A673 (cell line): Measurements from ENCODE around the gene PLD4. TPM values are rescaled to one million over a fixed set of nuclear protein-coding genes. Genes with fewer than 3 reads are reported as not detected.

Experiments used
- BruUV-seq: library from RNA; stranded (reverse); fragments of 400-500 nt; replicated peaks from 2 replicates; lab custom pipeline; 2021; lab: Mats Ljungman, UMichigan
- CTCF ChIA-PET: fragments of 300-600 bp; sonication (Branson Sonifier 250); formaldehyde crosslinking; loops from one replicate; lab custom pipeline; 2022; ENCODE audit warnings: antibody characterized with exemption; lab: Charles Lee
- POLR2A ChIA-PET: fragments of 300-600 bp; sonication (Branson Sonifier 250); formaldehyde crosslinking; loops from one replicate; lab custom pipeline; 2022; ENCODE audit warnings: antibody characterized with exemption; ENCODE audit not compliant: low non-redundant PET; lab: Charles Lee
- DNase-seq: peaks from one replicate; pipeline ENCODE4 v3.0.0-alpha.2; 2015; ENCODE audit warnings: low spot score
- H3K27ac ChIP-seq: fragments of 200-600 bp; sonication (generic); 2 replicates; pipeline ENCODE4 v1.5.1; 2016; ENCODE audit warnings: mixed run types, low read depth, mild to moderate bottlenecking, mixed read lengths, antibody characterized with exemption, low read length; ENCODE audit not compliant: poor library complexity, severe bottlenecking
- H3K27me3 ChIP-seq: fragments of 200-600 bp; sonication (generic); replicated peaks from 2 replicates; pipeline ENCODE4 v1.6.1; 2017; ENCODE audit warnings: mixed run types, low read depth, mild to moderate bottlenecking, mixed read lengths, antibody characterized with exemption, low read length; ENCODE audit not compliant: insufficient read depth, poor library complexity
- H3K36me3 ChIP-seq: fragments of 200-600 bp; sonication (generic); 2 replicates; pipeline ENCODE4 v1.6.1; 2016; ENCODE audit warnings: mixed run types, mild to moderate bottlenecking, mixed read lengths, antibody characterized with exemption, low read length; ENCODE audit not compliant: insufficient read depth, poor library complexity, severe bottlenecking
- H3K4me1 ChIP-seq: fragments of 200-600 bp; sonication (generic); 2 replicates; pipeline ENCODE4 v1.6.1; 2017; ENCODE audit warnings: mixed run types, mild to moderate bottlenecking, mixed read lengths, antibody characterized with exemption, low read length; ENCODE audit not compliant: insufficient read depth, poor library complexity, severe bottlenecking
- H3K4me3 ChIP-seq: fragments of 200-600 bp; sonication (generic); 2 replicates; pipeline ENCODE4 v1.5.1; 2016; ENCODE audit warnings: low read depth, mixed run types, mild to moderate bottlenecking, mixed read lengths, low read length; ENCODE audit not compliant: poor library complexity, severe bottlenecking
- H3K9me3 ChIP-seq: fragments of 200-600 bp; sonication (generic); 2 replicates; pipeline ENCODE4 v1.6.1; 2016; ENCODE audit warnings: mixed run types, low read depth, mild to moderate bottlenecking, mixed read lengths, antibody characterized with exemption, low read length; ENCODE audit not compliant: poor library complexity, severe bottlenecking
- CTCF ChIP-seq: fragments of 300-800, 200-600 bp; sonication (generic); conservative IDR thresholded peaks from 2 replicates; pipeline ENCODE4 v1.5.1; 2017; ENCODE audit warnings: low read depth, mild to moderate bottlenecking, antibody characterized with exemption, low read length, moderate library complexity, mixed read lengths
- EZH2 ChIP-seq: fragments of 200-600 bp; sonication (generic); IDR thresholded peaks from 2 replicates; pipeline ENCODE4 v1.6.1; 2017; ENCODE audit warnings: borderline replicate concordance, low read depth, mild to moderate bottlenecking, mixed read lengths, antibody characterized with exemption, low read length; ENCODE audit not compliant: poor library complexity, severe bottlenecking
- intact Hi-C: fragments of 100-400 bp; cut with micrococcal nuclease; formaldehyde crosslinking; loops from one replicate; pipeline ENCODE4 v1.10.0; 2022; ENCODE audit not compliant: unreplicated experiment
- total RNA-seq: library from RNA; stranded (reverse); gene quantifications from 2 replicates; pipeline ENCODE4 v1.2.3, GENCODE V29; 2021

PLD4 gene
- total RNA-seq, 1 experiment from 2014 or later, result not detected

GRCh38 chr14:104953097-104953496 is 28.4 kb downstream of the PLD4 start:
- no peak for DNase-seq
- Histone ChIP-seq H3K9me3 (no peaks in the 10 kb centered on the region), H3K4me1 (no peaks in the 10 kb centered on the region), H3K4me3 (no peak overlapping the region), H3K27ac (no peak overlapping the region), H3K36me3 (no peaks in the 10 kb centered on the region), H3K27me3 (no peaks in the 10 kb centered on the region)
- ChIA-PET CTCF (no interaction called here), POLR2A (no interaction called here)
- no peak for TF ChIP-seq EZH2
- no peak for TF ChIP-seq CTCF
- intact Hi-C loops, result no loop called here
- no TSS peak for BruUV-seq

- H3K9me3 ChIP-seq, result no peaks in the 10 kb centered on the region
- intact Hi-C loops, result no loop called here
- TF ChIP-seq CTCF (no peak), EZH2 (no peak)
- ChIA-PET CTCF (no interaction called here), POLR2A (no interaction called here)
- no peaks in the 10 kb centered on the region for H3K36me3 ChIP-seq
- no peak for DNase-seq
- no peak overlapping the region for H3K27ac ChIP-seq
- H3K4me1 ChIP-seq, result no peaks in the 10 kb centered on the region
- BruUV-seq, result no TSS peak
- no peak overlapping the region for H3K4me3 ChIP-seq
- peaks cover 6% of the 10 kb centered on the region for H3K27me3 ChIP-seq
These were observed 29.4 kb downstream of the PLD4 start for GRCh38 chr14:104953896-104954656.

- no peaks in the 10 kb centered on the region for H3K36me3 ChIP-seq
- no peak for DNase-seq
- no peaks in the 10 kb centered on the region for H3K9me3 ChIP-seq
- BruUV-seq, result no TSS peak
- no peak for TF ChIP-seq CTCF
- TF ChIP-seq EZH2, result no peak
- CTCF ChIA-PET, result no interaction called here
- POLR2A ChIA-PET, result no interaction called here
- peaks cover 6% of the 10 kb centered on the region for H3K27me3 ChIP-seq
- intact Hi-C loops, result no loop called here
- no peak overlapping the region for H3K27ac ChIP-seq
- H3K4me1 ChIP-seq, result no peaks in the 10 kb centered on the region
- H3K4me3 ChIP-seq, result no peak overlapping the region
These were observed 30.2 kb downstream of the PLD4 start for GRCh38 chr14:104954746-104955395.
